Osteoblast (primary cell): ENCODE measurements around the gene MZB1. TPM values are rescaled to one million over a fixed set of nuclear protein-coding genes. Genes with fewer than 3 reads are reported as not detected.

ENCODE experiments used
- DNase-seq: peaks from one replicate; pipeline ENCODE4 v3.0.0; 2011; ENCODE audit warnings: low spot score, mixed read lengths; ENCODE audit not compliant: insufficient read length; ENCODE audit errors: missing footprints
- H2AFZ ChIP-seq: 2 replicates; pipeline ENCODE4 v1.6.0; 2011; ENCODE audit warnings: mild to moderate bottlenecking, low read length
- H3K27ac ChIP-seq: 2 replicates; pipeline ENCODE4 v1.5.1; 2011; ENCODE audit warnings: mild to moderate bottlenecking, low read depth, low read length, moderate library complexity
- H3K27me3 ChIP-seq: 2 replicates; pipeline ENCODE4 v1.6.0; 2012; ENCODE audit warnings: mild to moderate bottlenecking, control low read depth, inconsistent platforms, low read length, moderate library complexity; ENCODE audit not compliant: insufficient read depth
- H3K36me3 ChIP-seq: 2 replicates; pipeline ENCODE4 v1.5.1; 2011; ENCODE audit warnings: mild to moderate bottlenecking, low read length, control low read depth, moderate library complexity; ENCODE audit not compliant: insufficient read depth
- H3K4me1 ChIP-seq: 2 replicates; pipeline ENCODE4 v1.5.1; 2011; ENCODE audit warnings: mild to moderate bottlenecking, low read length, control low read depth, moderate library complexity; ENCODE audit not compliant: insufficient read depth
- H3K4me2 ChIP-seq: 2 replicates; pipeline ENCODE4 v1.6.0; 2011; ENCODE audit warnings: mild to moderate bottlenecking, low read length; ENCODE audit not compliant: insufficient read depth
- H3K4me3 ChIP-seq: fragments of 200-600 bp; sonication (generic); 3 replicates; pipeline ENCODE4 v1.5.1; 2012; ENCODE audit warnings: mild to moderate bottlenecking, low read length, inconsistent platforms; ENCODE audit not compliant: insufficient read depth
- H3K79me2 ChIP-seq: 2 replicates; pipeline ENCODE4 v1.6.0; 2012; ENCODE audit warnings: mild to moderate bottlenecking, low read length, control low read depth, inconsistent platforms; ENCODE audit not compliant: insufficient read depth
- H3K9me3 ChIP-seq: 2 replicates; pipeline ENCODE4 v1.5.1; 2011; ENCODE audit warnings: low read depth, low read length, control low read depth
- H4K20me1 ChIP-seq: 2 replicates; pipeline ENCODE4 v1.6.0; 2012; ENCODE audit warnings: mild to moderate bottlenecking, low read length, control low read depth; ENCODE audit not compliant: insufficient read depth
- total RNA-seq: library from RNA; depleted of rRNA; stranded (reverse); fragments of >200 nt; gene quantifications from 2 replicates; pipeline ENCODE4 v1.2.3, GENCODE V29; 2012
- TF ChIP-seq, protein P1 (sequence below): IDR thresholded peaks from 2 replicates; pipeline ENCODE4 v1.5.1; 2011; ENCODE audit warnings: mild to moderate bottlenecking, low read depth, low read length, moderate library complexity; ENCODE audit errors: extremely low read depth

The MZB1 gene
- total RNA-seq, 1 donor: not detected

DNA sequence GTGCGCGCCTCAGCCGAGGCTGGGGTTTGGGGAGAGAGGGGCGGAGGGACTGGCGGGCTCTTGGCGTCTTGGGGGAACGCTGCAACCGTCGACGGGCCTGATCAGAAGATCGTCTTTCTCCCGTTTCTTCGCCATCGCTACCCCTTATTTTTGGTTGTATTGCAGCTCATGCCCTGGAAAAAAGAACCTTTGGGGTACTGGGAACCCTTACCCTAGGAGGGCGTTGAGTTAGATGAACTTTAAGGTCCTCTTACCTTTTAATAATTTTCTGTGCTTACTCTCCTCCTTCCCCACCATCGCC is 47.3 kb downstream of the MZB1 start:
- Histone ChIP-seq H3K27me3 (no peaks in the 10 kb centered on the region), H3K4me2 (peak overlapping the region; percentile 100), H2AFZ (no peak overlapping the region), H3K79me2 (peaks cover 58% of the 10 kb centered on the region), H3K9me3 (no peaks in the 10 kb centered on the region), H3K4me3 (peak overlapping the region; percentile 99), H4K20me1 (peaks cover 40% of the 10 kb centered on the region), H3K4me1 (peaks cover 22% of the 10 kb centered on the region), H3K27ac (peak overlapping the region; percentile 100), H3K36me3 (peaks cover 4% of the 10 kb centered on the region)
- TF ChIP-seq, protein P1, sequence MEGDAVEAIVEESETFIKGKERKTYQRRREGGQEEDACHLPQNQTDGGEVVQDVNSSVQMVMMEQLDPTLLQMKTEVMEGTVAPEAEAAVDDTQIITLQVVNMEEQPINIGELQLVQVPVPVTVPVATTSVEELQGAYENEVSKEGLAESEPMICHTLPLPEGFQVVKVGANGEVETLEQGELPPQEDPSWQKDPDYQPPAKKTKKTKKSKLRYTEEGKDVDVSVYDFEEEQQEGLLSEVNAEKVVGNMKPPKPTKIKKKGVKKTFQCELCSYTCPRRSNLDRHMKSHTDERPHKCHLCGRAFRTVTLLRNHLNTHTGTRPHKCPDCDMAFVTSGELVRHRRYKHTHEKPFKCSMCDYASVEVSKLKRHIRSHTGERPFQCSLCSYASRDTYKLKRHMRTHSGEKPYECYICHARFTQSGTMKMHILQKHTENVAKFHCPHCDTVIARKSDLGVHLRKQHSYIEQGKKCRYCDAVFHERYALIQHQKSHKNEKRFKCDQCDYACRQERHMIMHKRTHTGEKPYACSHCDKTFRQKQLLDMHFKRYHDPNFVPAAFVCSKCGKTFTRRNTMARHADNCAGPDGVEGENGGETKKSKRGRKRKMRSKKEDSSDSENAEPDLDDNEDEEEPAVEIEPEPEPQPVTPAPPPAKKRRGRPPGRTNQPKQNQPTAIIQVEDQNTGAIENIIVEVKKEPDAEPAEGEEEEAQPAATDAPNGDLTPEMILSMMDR: no peak
- DNase-seq: peak; percentile 50

GRCh38 chr5:139341689-139342422 is 47.9 kb downstream of the MZB1 start, which contains the start of gene PAIP2:
PAIP2 (plus strand) TSS chr5:139341854; CDS start chr5:139363785, 21,931 bp downstream.
- H2AFZ ChIP-seq: peak within 1 kb of the TSS; percentile 85
- DNase-seq: peak; percentile 95
- peaks cover 39% of the 10 kb centered on the region for H4K20me1 ChIP-seq
- H3K27me3 ChIP-seq: no peaks in the 10 kb centered on the region
- TF ChIP-seq, protein P1: peak; percentile 72
- peak within 1 kb of the TSS; percentile 100 for H3K27ac ChIP-seq
- H3K36me3 ChIP-seq: peaks cover 4% of the 10 kb centered on the region
- no peaks in the 10 kb centered on the region for H3K9me3 ChIP-seq
- peak within 1 kb of the TSS; percentile 99 for H3K4me3 ChIP-seq
- peaks cover 22% of the 10 kb centered on the region for H3K4me1 ChIP-seq
- peak within 1 kb of the TSS; percentile 100 for H3K4me2 ChIP-seq
- H3K79me2 ChIP-seq: peaks cover 53% of the 10 kb centered on the region

GRCh38 chr5:139341187-139341688 is 48.5 kb downstream of the MZB1 start:
- H3K27ac ChIP-seq: peak overlapping the region; percentile 100
- TF ChIP-seq, protein P1: no peak
- H3K9me3 ChIP-seq: no peaks in the 10 kb centered on the region
- H2AFZ ChIP-seq: peak overlapping the region; percentile 80
- DNase-seq: peak; percentile 78
- peaks cover 33% of the 10 kb centered on the region for H4K20me1 ChIP-seq
- peak overlapping the region; percentile 100 for H3K4me2 ChIP-seq
- H3K36me3 ChIP-seq: peaks cover 4% of the 10 kb centered on the region
- H3K79me2 ChIP-seq: peaks cover 46% of the 10 kb centered on the region
- no peaks in the 10 kb centered on the region for H3K27me3 ChIP-seq
- peak overlapping the region; percentile 99 for H3K4me3 ChIP-seq
- peaks cover 27% of the 10 kb centered on the region for H3K4me1 ChIP-seq

DNA sequence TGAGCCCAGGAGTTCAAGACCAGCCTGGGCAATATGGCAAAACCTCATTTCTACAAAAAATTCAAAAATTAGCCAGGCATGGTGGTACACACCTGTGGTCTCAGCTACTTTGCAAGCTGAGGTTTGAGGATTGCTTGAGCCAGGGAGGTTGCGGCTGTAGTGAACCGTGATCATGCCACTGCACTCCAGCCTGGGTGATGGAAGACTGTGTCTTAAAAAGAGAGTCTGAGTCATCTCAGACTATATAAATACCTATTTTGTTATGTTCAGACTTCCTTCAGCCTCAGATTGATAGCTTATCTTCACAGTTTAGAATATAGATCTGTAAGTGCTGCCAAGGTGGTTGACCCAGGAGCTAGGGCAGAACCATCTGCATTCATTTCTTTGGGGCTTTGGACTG is 49.7 kb downstream of the MZB1 start:
- H3K9me3 ChIP-seq: no peaks in the 10 kb centered on the region
- H3K27ac ChIP-seq: no peak overlapping the region
- H3K4me3 ChIP-seq: no peak overlapping the region
- H3K4me2 ChIP-seq: no peak overlapping the region
- H3K79me2 ChIP-seq: peaks cover 35% of the 10 kb centered on the region
- DNase-seq: no peak
- H3K27me3 ChIP-seq: no peaks in the 10 kb centered on the region
- H3K4me1 ChIP-seq: peaks cover 30% of the 10 kb centered on the region
- H2AFZ ChIP-seq: no peak overlapping the region
- peaks cover 34% of the 10 kb centered on the region for H4K20me1 ChIP-seq
- TF ChIP-seq, protein P1: no peak
- H3K36me3 ChIP-seq: peaks cover 4% of the 10 kb centered on the region

Other genes with a start within 250 kb of the MZB1 start
- gene SIL1, start 191.5 kb downstream of the MZB1 start, total RNA-seq: 60.7 and 65.1 TPM in 2 replicates
- 263 and 284 TPM in 2 replicates for gene MATR3, start 96.2 kb downstream of the MZB1 start, total RNA-seq
- gene PAIP2, start 48.1 kb downstream of the MZB1 start, total RNA-seq: 42.4 and 47.8 TPM in 2 replicates
- not detected in 2 replicates for gene SLC23A1, start 6.6 kb downstream of the MZB1 start, total RNA-seq
- 1.1 and 1.2 TPM in 2 replicates for gene PROB1, start 5.2 kb upstream of the MZB1 start, total RNA-seq
- 2.9 and 3.6 TPM in 2 replicates for gene SPATA24, start 14.2 kb upstream of the MZB1 start, total RNA-seq
- 12.4 and 16.3 TPM in 2 replicates for gene DNAJC18, start 49.6 kb upstream of the MZB1 start, total RNA-seq
- gene ECSCR, start 72.8 kb upstream of the MZB1 start, total RNA-seq: 0.36 TPM in 1 of 2 replicates, not detected in the other
- not detected in 2 replicates for gene SMIM33, start 81.1 kb upstream of the MZB1 start, total RNA-seq
- 46.3 and 48.3 TPM in 2 replicates for gene STING1, start 92.8 kb upstream of the MZB1 start, total RNA-seq
- 52.8 and 58.6 TPM in 2 replicates for gene UBE2D2, start 171.4 kb upstream of the MZB1 start, total RNA-seq